Measurements from ENCODE around the gene TLX1. TPM values are rescaled to one million over a fixed set of nuclear protein-coding genes. Genes with fewer than 3 reads are reported as not detected.

TLX1 gene
- total and polyA plus RNA-seq, 2 experiments from 2014 or later, result 0.68 TPM; not detected in 1

GRCh38 chr10:101124933-101125332 lies 6.2 kb upstream of the TLX1 start:
- peaks cover 100% of the 10 kb centered on the region for H3K27me3 ChIP-seq

GRCh38 chr10:101126684-101127628 lies 4.1 kb upstream of the TLX1 start:
- no peaks in the 10 kb centered on the region for H3K36me3 ChIP-seq (replicated peaks; ENCODE audit: insufficient read depth, low read depth)
- no peak overlapping the region for H3K4me3 ChIP-seq
- H3K9me3 ChIP-seq (ENCODE audit: low read depth), result no peaks in the 10 kb centered on the region
- H3K4me1 ChIP-seq (ENCODE audit: insufficient read depth), result peaks cover 20% of the 10 kb centered on the region
- no peaks in the 10 kb centered on the region for H4K20me1 ChIP-seq (ENCODE audit: insufficient read depth, poor library complexity, severe bottlenecking)
- H2AFZ ChIP-seq, result no peak overlapping the region
- DNase-seq (ENCODE audit: low spot score), result no peak
- H3K27me3 ChIP-seq, result peaks cover 100% of the 10 kb centered on the region
- no peak overlapping the region for H3K4me2 ChIP-seq
- no peaks in the 10 kb centered on the region for H3K9me2 ChIP-seq (replicated peaks; ENCODE audit: insufficient read depth)
- no peaks in the 10 kb centered on the region for H3K79me2 ChIP-seq
- WGBS (ENCODE audit: low lambda C conversion rate, missing lambda C conversion rate), result 30% methylated on average over 14 of the region's 14 CpGs
- no peak overlapping the region for H3K27ac ChIP-seq
- no peak for TF ChIP-seq EZH2phosphoT487 (IDR thresholded peaks at IDR 0.05; ENCODE audit: low read depth, severe bottlenecking, unreplicated experiment)
- no peak for TF ChIP-seq CTCF (IDR thresholded peaks at IDR 0.05; ENCODE audit: poor library complexity)
- no peak for TF ChIP-seq EZH2 (IDR thresholded peaks at IDR 0.05; ENCODE audit: borderline replicate concordance)

More at GRCh38 chr10:101124933-101125332, 6.2 kb upstream of the TLX1 start:
- no peak overlapping the region for H3K27ac ChIP-seq
- 70% methylated on average over 5 of the region's 5 CpGs for WGBS (ENCODE audit: low lambda C conversion rate, missing lambda C conversion rate)
- peaks cover 14% of the 10 kb centered on the region for H3K4me1 ChIP-seq (ENCODE audit: insufficient read depth)
- H3K4me3 ChIP-seq, result no peak overlapping the region
- no peak for DNase-seq (ENCODE audit: low spot score)
- no peaks in the 10 kb centered on the region for H3K9me2 ChIP-seq (replicated peaks; ENCODE audit: insufficient read depth)
- no peaks in the 10 kb centered on the region for H3K36me3 ChIP-seq (replicated peaks; ENCODE audit: insufficient read depth, low read depth)
- H3K79me2 ChIP-seq, result no peaks in the 10 kb centered on the region
- no peak overlapping the region for H2AFZ ChIP-seq
- no peak for TF ChIP-seq CTCF (IDR thresholded peaks at IDR 0.05; ENCODE audit: poor library complexity)
- TF ChIP-seq EZH2phosphoT487 (IDR thresholded peaks at IDR 0.05; ENCODE audit: low read depth, severe bottlenecking, unreplicated experiment), result peak; percentile 10
- no peaks in the 10 kb centered on the region for H4K20me1 ChIP-seq (ENCODE audit: insufficient read depth, poor library complexity, severe bottlenecking)
- H3K4me2 ChIP-seq, result no peak overlapping the region
- H3K9me3 ChIP-seq (ENCODE audit: low read depth), result no peaks in the 10 kb centered on the region

- no peak for DNase-seq (ENCODE audit: low spot score)
- H3K9me3 ChIP-seq (ENCODE audit: low read depth), result no peaks in the 10 kb centered on the region
- H3K27ac ChIP-seq, result no peak overlapping the region
- H3K4me2 ChIP-seq, result no peak overlapping the region
- no peaks in the 10 kb centered on the region for H4K20me1 ChIP-seq (ENCODE audit: insufficient read depth, poor library complexity, severe bottlenecking)
- peaks cover 13% of the 10 kb centered on the region for H3K4me1 ChIP-seq (ENCODE audit: insufficient read depth)
- TF ChIP-seq EZH2phosphoT487 (IDR thresholded peaks at IDR 0.05; ENCODE audit: low read depth, severe bottlenecking, unreplicated experiment) (no peak), CTCF (IDR thresholded peaks at IDR 0.05; ENCODE audit: poor library complexity) (no peak), EZH2 (IDR thresholded peaks at IDR 0.05; ENCODE audit: borderline replicate concordance) (no peak)
- H3K79me2 ChIP-seq, result no peaks in the 10 kb centered on the region
- H3K27me3 ChIP-seq, result peaks cover 100% of the 10 kb centered on the region
- WGBS (ENCODE audit: low lambda C conversion rate, missing lambda C conversion rate), result 37% methylated on average over 5 of the region's 5 CpGs
- no peaks in the 10 kb centered on the region for H3K36me3 ChIP-seq (replicated peaks; ENCODE audit: insufficient read depth, low read depth)
- no peaks in the 10 kb centered on the region for H3K9me2 ChIP-seq (replicated peaks; ENCODE audit: insufficient read depth)
- no peak overlapping the region for H2AFZ ChIP-seq
- H3K4me3 ChIP-seq, result no peak overlapping the region
Observed at GRCh38 chr10:101130141-101130540, 959 bp upstream of the TLX1 start.
